GM19395 (cell line): Measurements from ENCODE around the gene FPGS.

ENCODE experiments used
- ATAC-seq: cut with Tn5 transposase; IDR thresholded peaks from one replicate; pipeline ENCODE4 v1.9.1; 2021; ENCODE audit warnings: mild to moderate bottlenecking, moderate library complexity; ENCODE audit not compliant: unreplicated experiment

Gene FPGS

GRCh38 chr9:127785933-127786772, 16.5 kb upstream of the FPGS start, which contains the start of gene CDK9:
Gene CDK9 (plus strand): TSS chr9:127786034. CDS start chr9:127786149, 115 bp downstream.
- peak; percentile 63 for ATAC-seq

GRCh38 chr9:127786773-127787104, 15.9 kb upstream of the FPGS start:
- ATAC-seq = no peak

GRCh38 chr9:127788337-127789011, 14.2 kb upstream of the FPGS start:
- no peak for ATAC-seq

GRCh38 chr9:127789179-127789578, 13.5 kb upstream of the FPGS start:
- ATAC-seq = no peak

- no peak for ATAC-seq
Observed at GRCh38 chr9:127790094-127790855, 12.4 kb upstream of the FPGS start.

- no peak for ATAC-seq
Observed at GRCh38 chr9:127791085-127791484, 11.6 kb upstream of the FPGS start.

GRCh38 chr9:127792417-127793031, 10.2 kb upstream of the FPGS start:
- ATAC-seq = no peak

GRCh38 chr9:127793093-127793708, 9.5 kb upstream of the FPGS start:
- no peak for ATAC-seq

GRCh38 chr9:127794001-127794791, 8.5 kb upstream of the FPGS start:
- ATAC-seq = no peak

GRCh38 chr9:127796225-127796813, 6.4 kb upstream of the FPGS start:
- no peak for ATAC-seq

GRCh38 chr9:127796852-127797370, 5.8 kb upstream of the FPGS start:
- ATAC-seq = no peak

GRCh38 chr9:127801955-127802575, 617 bp upstream of the FPGS start:
- peak; percentile 40 for ATAC-seq

- ATAC-seq = no peak
Observed at GRCh38 chr9:127803507-127804352, 1.0 kb downstream of the FPGS start.

GRCh38 chr9:127805620-127806019, 2.9 kb downstream of the FPGS start:
- no peak for ATAC-seq

GRCh38 chr9:127806871-127807270, 4.2 kb downstream of the FPGS start:
- ATAC-seq = no peak

GRCh38 chr9:127808347-127809001, 5.8 kb downstream of the FPGS start:
- no peak for ATAC-seq

- no peak for ATAC-seq
Observed at GRCh38 chr9:127809002-127809539, 6.4 kb downstream of the FPGS start.
